HEK293T (cell line): ENCODE data around the gene TMEM87A.

Source experiments
- CTCF ChIA-PET: fragments of 350-600 bp; formaldehyde crosslinking; extraction: SDS; loops from one replicate; lab custom pipeline; 2021; ENCODE audit warnings: antibody characterized with exemption, inconsistent platforms; lab: Yijun Ruan, JAX
- POLR2A ChIA-PET: fragments of 350-600 bp; formaldehyde crosslinking; extraction: SDS; loops from one replicate; lab custom pipeline; 2020; ENCODE audit warnings: antibody characterized with exemption, inconsistent platforms; lab: Yijun Ruan, JAX
- DNase-seq: peaks from one replicate; pipeline ENCODE4 v3.0.0; 2012; ENCODE audit warnings: mixed read lengths; ENCODE audit errors: extremely low spot score
- ARNT ChIP-seq: fragments of 450-650 bp; IDR thresholded peaks from 2 replicates; pipeline ENCODE4 v1.6.1; 2017; ENCODE audit warnings: mild to moderate bottlenecking
- BHLHE40 ChIP-seq: fragments of 450-650 bp; IDR thresholded peaks from 2 replicates; pipeline ENCODE4 v1.6.1; 2016; ENCODE audit warnings: mild to moderate bottlenecking, moderate library complexity, borderline replicate concordance
- CTBP1 ChIP-seq: fragments of 450-650 bp; IDR thresholded peaks from 2 replicates; pipeline ENCODE4 v1.6.1; 2016; ENCODE audit warnings: borderline replicate concordance
- ELF4 ChIP-seq: fragments of 450-650 bp; IDR thresholded peaks from 2 replicates; pipeline ENCODE4 v1.6.1; 2017; ENCODE audit warnings: antibody characterized with exemption
- FOXA1 ChIP-seq: fragments of 450-650 bp; IDR thresholded peaks from 2 replicates; pipeline ENCODE4 v1.6.1; 2016; ENCODE audit warnings: mild to moderate bottlenecking
- FOXK2 ChIP-seq: fragments of 450-650 bp; IDR thresholded peaks from 2 replicates; pipeline ENCODE4 v1.6.1; 2016; ENCODE audit warnings: mild to moderate bottlenecking
- HDGF ChIP-seq: fragments of 450-650 bp; IDR thresholded peaks from 2 replicates; pipeline ENCODE4 v1.6.1; 2017; ENCODE audit warnings: antibody characterized with exemption, borderline replicate concordance
- L3MBTL2 ChIP-seq: fragments of 450-650 bp; conservative IDR thresholded peaks from 2 replicates; pipeline ENCODE4 v1.6.1; 2016; ENCODE audit warnings: mild to moderate bottlenecking
- LEF1 ChIP-seq: fragments of 450-650 bp; IDR thresholded peaks from 2 replicates; pipeline ENCODE4 v1.6.1; 2017; ENCODE audit warnings: mild to moderate bottlenecking, borderline replicate concordance
- NFRKB ChIP-seq: fragments of 450-650 bp; IDR thresholded peaks from 2 replicates; pipeline ENCODE4 v1.6.1; 2016; ENCODE audit warnings: mild to moderate bottlenecking, moderate library complexity
- SP1 ChIP-seq: fragments of 450-650 bp; IDR thresholded peaks from 2 replicates; pipeline ENCODE4 v1.6.1; 2017
- SUZ12 ChIP-seq: fragments of 450-650 bp; IDR thresholded peaks from 2 replicates; pipeline ENCODE4 v1.6.1; 2016; ENCODE audit warnings: mild to moderate bottlenecking
- TARDBP ChIP-seq: fragments of 450-650 bp; IDR thresholded peaks from 2 replicates; pipeline ENCODE4 v1.6.1; 2016
- ZNF384 ChIP-seq: fragments of 450-650 bp; IDR thresholded peaks from 2 replicates; pipeline ENCODE4 v1.6.1; 2016
- TF ChIP-seq, protein P1 (sequence below): fragments of 450-650 bp; IDR thresholded peaks from 2 replicates; pipeline ENCODE4 v1.6.1; 2016

The TMEM87A gene

DNA sequence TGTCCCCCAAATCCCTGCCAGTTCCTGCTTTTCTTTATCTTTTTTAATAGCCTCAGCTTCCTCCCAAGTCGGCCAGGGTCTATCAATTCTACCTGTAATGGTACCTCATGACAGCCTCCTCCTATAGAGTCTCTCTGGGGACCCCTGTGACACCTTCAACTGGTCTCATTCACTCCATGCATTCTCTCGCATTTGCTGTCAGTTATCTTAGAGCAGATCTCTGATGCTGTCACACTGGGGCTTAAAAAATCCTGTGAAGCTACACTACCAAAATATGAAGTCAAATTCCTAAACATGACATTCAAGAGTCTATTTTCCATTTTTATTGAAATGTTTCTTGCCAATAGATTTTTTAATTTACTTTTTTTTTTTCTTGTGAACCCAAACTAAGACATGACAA lies 70.6 kb downstream of the TMEM87A start:
- TF ChIP-seq FOXA1 (no peak), HDGF (no peak), CTBP1 (no peak), SP1 (no peak), ZNF384 (no peak), FOXK2 (no peak), BHLHE40 (no peak), LEF1 (no peak), SUZ12 (no peak)
- CTCF ChIA-PET: no interaction called here
- POLR2A ChIA-PET: interaction anchor here (1.0 kb wide), 1 partner anchor 9 kb away, joined by 3 read pairs; no protein-coding TSS in a partner anchor
- DNase-seq: no peak

DNA sequence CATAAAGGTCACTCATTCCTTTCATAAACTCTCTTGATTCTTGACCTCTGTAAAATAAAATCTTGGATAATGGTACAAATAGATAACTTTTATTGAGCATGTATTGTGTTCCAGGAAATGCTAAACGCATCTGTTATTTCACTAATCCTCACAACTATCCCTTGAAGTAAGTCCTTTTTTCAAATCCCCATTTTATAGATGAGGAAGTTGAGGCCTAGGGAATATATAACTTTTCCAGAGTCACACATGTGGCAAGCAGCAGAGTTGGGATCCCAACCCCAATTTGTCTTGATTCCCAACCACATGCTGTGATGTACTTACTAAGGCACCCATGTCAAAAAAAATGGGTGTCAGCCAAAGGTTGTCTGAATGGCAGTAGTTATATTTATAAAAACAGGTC lies 71.4 kb downstream of the TMEM87A start:
- ChIA-PET POLR2A (no interaction called here), CTCF (no interaction called here)
- TF ChIP-seq, protein P1, sequence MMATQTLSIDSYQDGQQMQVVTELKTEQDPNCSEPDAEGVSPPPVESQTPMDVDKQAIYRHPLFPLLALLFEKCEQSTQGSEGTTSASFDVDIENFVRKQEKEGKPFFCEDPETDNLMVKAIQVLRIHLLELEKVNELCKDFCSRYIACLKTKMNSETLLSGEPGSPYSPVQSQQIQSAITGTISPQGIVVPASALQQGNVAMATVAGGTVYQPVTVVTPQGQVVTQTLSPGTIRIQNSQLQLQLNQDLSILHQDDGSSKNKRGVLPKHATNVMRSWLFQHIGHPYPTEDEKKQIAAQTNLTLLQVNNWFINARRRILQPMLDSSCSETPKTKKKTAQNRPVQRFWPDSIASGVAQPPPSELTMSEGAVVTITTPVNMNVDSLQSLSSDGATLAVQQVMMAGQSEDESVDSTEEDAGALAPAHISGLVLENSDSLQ: no peak
- TF ChIP-seq SP1 (no peak), ZNF384 (no peak), BHLHE40 (no peak), ARNT (no peak), ELF4 (no peak), L3MBTL2 (no peak), CTBP1 (no peak), FOXK2 (no peak), FOXA1 (no peak), LEF1 (no peak), TARDBP (no peak), NFRKB (no peak), SUZ12 (no peak)

DNA sequence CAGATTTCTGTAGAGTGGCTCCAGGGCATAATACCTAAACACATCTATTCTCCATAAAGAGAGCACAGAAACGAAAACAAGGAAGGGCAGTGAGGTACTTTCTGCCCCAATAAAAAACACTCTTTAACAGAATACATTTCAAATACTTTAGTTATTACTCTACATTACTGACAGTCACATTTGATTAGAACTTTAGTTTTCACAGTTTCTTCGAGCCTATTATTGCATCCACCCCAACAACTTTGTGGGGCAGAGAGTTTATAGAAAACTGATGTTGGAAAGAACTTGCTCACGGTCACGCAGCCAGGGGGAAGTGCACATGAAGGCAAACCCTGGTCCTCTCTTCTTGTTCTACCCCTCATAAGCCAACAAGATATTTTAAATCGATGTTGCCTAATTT lies 74.1 kb downstream of the TMEM87A start:
- ChIA-PET CTCF (no interaction called here), POLR2A (no interaction called here)
- TF ChIP-seq FOXA1 (no peak), SP1 (no peak), CTBP1 (no peak), L3MBTL2 (no peak), FOXK2 (no peak)
- TF ChIP-seq, protein P1: no peak
- DNase-seq: no peak

More for the DNA sequence above, 71.4 kb downstream of the TMEM87A start:
- no peak for DNase-seq

DNA sequence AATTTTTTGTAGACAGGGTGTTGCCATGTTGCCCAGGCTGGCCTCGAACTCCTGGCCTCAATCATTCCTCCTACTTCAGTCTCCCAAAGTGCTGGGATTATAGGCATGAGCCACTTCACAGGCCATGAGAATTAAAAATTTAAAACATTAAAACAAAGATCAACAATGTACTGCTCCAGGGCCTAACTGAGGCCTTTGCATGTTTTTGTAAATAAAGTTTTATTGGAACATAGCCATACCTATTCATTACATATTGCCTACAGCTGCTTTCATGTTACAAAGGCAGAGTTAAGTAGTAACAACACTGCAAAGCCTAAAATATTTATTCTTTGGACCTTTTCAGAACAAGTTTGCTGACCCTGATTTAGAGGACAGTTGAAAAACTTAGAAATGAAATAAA lies 74.7 kb downstream of the TMEM87A start:
- TF ChIP-seq TARDBP (no peak), L3MBTL2 (no peak)
- CTCF ChIA-PET: no interaction called here
- POLR2A ChIA-PET: no interaction called here
- no peak for DNase-seq

DNA sequence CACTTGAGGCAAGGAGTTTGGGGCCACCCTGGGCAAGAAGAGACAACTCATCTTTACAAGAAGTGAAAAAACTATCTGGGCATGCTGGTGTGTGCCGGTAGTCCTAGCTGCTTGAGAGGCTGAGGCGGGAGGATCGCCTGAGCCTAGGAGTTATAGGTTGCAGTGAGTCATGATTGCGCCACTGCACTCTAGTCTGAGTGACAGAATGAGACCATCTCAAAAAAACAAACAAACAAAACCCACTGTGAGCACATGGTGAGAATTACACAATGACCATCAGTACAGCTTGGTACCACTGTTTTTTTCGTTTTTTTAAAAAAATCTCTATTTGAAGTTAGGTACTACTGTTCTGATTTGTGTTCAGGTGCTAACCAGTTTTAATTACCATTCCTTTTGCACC lies 78.7 kb downstream of the TMEM87A start:
- POLR2A ChIA-PET: interaction anchor here (0.9 kb wide), 1 partner anchor 8 kb away, joined by 3 read pairs; no protein-coding TSS in a partner anchor

DNA sequence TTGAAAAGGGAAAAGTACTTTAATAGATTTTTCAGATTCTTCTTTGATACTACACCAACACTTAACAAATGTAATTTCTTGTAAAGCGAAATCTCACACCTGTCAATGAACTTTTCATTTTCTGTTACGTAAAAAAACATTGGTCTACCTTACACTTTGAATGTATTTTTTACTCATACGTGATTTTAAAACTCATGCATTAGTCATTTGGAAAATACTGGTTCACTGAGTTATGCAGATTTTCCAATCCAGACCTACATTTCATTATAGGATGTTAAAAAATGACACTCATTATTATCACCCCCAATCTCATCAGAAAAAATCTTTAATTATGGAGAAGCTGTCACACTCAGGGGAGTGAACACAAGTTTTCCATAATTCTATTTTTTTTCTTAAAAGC lies 79.8 kb downstream of the TMEM87A start:
- TF ChIP-seq ARNT (no peak), FOXA1 (no peak), ZNF384 (no peak), LEF1 (no peak)
- DNase-seq: no peak
- POLR2A ChIA-PET: interaction anchor here (0.9 kb wide), 1 partner anchor 9 kb away, joined by 3 read pairs; no protein-coding TSS in a partner anchor
- CTCF ChIA-PET: no interaction called here

More for the DNA sequence above, 78.7 kb downstream of the TMEM87A start:
- TF ChIP-seq, protein P1: peak; percentile 82
- TF ChIP-seq SUZ12 (no peak), ARNT (no peak)
- no peak for DNase-seq
- CTCF ChIA-PET: no interaction called here

DNA sequence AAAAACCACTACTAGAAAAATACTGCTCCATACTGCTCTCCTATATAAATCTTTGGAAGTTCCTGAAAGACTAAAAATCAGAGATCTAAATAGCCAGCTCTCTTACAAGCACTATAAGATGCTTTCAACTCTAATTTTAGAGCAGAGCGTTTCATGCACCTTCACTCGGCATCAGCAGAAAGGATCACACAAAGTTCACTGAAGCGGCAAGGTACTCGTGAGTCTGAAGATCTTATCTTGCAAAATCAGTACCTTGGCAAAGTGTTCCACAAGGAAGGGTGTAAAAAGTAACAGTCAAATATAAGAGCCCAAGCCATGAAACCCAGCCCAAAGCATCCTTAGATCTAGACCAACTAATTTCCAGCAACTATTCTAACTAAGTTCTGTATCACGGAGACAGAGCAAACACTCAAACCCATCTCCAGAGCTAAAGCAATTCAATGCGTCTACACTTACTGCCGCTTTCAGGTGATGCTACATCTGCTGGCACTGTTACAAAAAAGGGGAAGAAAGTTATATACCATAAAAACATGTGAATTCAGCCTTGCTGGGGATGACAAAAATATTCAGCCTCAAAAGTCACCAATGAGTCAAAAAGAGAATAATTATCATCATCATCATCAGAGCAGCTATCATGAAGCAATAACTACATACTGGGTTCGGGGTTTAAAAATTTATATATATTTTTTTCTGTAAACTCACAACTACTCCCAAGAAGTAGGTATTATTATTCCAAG lies 81.5 kb downstream of the TMEM87A start:
- no peak for DNase-seq
- ChIA-PET POLR2A (interaction anchor here (0.8 kb wide), 1 partner anchor 16 kb away, joined by 3 read pairs; the partner anchor contains the start of gene VPS39), CTCF (no interaction called here)
- TF ChIP-seq FOXA1 (no peak), LEF1 (no peak)
- TF ChIP-seq, protein P1: no peak
